ENCODE results near the gene SREBF1.

Gene SREBF1
- total RNA-seq: 24.8 to 101 (median 28.4) reads per million in 3 experiments

DNA sequence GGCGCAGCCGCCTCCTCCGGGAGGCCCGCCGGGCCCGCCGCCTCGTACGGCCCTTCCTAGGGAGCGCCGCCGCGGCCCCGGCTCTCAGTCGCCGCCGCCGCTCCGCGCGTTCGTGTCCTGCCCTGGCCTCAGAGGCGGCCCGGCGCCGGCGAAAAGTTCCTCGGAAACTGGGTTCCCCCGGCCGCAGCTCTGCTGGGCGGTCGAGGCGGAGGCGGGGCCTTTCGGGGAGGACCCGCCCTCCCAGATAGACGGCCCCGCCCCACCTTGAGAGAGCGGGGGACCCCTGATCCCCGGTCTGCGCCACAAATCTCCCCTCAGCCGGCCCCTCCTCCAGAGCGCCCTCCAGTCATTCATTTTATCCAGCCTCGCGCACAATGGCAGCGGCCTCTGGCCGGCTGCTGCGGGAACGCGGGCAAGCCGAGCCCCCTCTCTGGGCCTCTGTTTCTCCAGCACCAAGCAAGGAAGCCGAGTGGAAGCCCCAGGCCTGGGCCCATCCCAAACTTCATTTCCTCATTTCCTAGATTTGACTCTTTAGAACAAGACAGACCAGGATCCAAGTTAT, at the start of gene SREBF1:
Gene SREBF1, minus strand, starts transcription at position 169 of the 562 bp plus-strand sequence. CDS start 169 bp downstream, outside the sequence.
- DNase-seq: peak; percentile 54

DNA sequence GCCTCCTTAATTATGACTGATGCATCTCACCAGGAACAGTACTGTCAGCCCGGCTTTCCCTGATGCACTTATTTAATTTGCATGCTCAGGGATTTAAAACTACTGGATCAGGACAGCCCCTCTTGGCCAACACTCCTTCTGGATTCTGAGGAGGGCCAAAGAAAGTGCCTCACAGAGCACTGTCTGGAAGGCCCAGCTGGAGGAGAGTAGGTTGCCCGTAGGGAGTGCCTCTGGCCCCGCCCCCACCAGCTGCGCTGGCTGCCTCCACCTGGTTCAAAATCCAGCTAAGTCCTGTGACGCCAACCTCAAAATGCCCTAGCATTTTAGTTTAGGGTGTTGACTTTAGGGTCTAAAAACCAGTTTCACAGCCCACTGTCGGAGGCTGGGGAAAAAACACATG, 49.4 kb upstream of the SREBF1 start:
- no peak for DNase-seq

DNA sequence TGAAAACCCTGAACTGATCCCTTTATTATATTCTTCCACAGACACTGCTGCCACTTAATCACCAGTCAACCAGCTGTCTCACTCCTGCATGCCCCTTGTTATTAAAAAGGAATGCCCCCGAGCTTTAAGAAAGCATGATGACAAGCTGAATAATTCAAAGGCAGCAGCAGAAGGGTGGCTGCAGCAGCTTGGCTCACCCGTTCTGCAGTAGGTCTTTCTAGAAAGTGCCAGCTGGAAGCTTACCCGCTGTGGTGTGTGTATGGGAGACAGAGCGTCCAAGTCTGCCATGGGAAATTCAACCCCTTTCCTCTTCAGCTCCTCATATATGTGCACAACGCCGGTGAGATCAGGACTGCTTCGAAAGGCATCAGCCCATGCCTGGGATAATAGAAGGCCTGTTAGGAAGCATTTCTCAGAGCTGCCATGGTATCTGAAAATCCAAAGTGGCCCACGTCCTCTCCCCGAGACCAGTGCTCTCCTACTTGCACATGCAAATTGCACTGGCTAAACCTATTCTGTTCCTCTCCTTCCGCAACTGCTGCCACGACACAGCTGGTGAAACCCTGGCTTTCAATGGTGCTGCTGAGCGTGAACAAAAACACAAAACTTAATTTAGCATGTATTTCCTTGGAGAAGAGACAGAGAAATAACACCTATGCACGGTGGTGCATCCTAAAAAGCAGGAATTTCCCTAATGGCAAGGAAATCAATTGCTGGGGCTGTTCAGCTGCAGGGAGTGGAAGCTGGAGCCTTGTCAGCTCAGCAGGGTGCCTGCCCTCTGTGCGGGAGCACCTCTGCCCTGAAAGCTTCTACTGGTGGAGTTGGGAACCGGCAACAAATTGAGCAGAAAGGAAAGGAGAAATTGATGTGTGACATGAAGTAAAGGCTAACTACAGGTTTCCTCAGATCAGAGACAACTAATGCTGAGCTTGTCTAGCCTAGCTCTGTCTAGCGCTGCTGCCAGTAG, 47.9 kb upstream of the SREBF1 start:
- DNase-seq: no peak

DNA sequence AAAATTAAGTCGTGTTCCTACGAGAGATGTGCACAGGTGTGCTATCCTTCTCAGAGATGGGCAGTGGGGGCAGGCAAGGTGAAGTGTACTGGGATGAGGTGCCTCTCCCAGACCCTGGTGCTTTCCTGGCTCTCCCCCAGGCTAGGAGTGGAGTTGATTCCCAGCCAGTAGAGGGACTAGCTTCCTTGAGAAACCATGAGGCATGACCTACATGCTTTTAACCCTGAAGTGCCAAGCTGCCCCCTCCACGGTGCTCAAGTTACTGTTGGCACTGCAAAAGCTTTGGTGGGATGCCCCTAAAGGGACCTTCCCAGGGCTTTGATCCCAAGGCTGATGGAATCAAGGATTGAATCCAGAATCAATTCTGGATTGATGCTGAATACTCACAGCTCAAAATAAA, 47.0 kb upstream of the SREBF1 start:
- no peak for DNase-seq

DNA sequence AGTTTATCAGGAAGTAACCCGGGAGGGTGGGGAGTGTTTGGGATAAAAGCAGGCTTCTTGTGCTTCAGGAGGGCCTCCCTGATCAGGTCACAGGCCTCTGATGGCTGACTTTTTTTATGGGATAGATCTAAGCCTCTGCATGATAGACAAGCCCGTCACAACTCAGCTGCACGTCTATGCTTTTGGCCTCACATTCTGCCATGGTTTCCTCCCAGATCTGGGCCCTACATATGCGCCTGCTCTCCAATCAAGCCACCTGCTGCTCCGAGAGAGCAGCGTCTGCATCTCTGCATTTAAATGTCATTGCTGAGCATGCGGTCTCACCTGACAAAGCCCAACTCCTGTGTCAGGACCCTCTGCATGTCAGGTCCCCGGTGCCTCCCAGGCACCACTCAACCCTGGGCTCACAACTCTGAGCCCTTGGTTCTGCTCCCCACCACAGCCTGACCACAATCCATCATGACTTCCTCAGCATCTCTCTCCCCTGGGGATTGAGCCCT, 45.3 kb upstream of the SREBF1 start:
- no peak for DNase-seq

DNA sequence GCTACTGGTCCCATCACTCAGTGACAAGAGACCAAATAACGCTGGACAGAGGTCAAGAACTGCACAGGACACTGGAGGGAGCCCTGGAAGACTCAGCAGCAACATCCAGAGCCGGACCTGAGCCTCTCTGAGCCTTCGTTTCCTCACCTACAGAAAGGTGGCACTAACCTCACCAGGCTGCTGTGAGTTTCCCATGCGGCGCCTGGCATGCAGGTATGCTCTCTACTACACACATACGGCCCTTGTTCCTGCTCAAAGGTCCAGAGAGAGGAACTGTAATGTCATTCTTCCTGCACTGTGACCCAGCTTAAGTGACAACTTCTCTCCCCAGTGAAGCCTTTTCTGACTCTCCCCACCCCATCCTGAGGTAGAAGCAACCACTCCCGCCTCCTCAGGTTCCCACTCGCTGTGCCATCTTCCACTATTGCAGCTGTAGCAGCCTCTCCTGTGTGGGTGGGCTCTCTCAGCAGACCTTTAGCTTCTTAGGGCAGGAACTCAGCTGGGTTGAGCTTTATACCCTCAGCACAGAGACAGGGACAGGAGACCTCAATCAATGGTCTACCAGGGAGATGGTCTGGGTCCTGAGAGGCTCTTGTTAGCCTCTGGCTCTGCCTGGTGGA, 43.9 kb upstream of the SREBF1 start:
- no peak for DNase-seq

DNA sequence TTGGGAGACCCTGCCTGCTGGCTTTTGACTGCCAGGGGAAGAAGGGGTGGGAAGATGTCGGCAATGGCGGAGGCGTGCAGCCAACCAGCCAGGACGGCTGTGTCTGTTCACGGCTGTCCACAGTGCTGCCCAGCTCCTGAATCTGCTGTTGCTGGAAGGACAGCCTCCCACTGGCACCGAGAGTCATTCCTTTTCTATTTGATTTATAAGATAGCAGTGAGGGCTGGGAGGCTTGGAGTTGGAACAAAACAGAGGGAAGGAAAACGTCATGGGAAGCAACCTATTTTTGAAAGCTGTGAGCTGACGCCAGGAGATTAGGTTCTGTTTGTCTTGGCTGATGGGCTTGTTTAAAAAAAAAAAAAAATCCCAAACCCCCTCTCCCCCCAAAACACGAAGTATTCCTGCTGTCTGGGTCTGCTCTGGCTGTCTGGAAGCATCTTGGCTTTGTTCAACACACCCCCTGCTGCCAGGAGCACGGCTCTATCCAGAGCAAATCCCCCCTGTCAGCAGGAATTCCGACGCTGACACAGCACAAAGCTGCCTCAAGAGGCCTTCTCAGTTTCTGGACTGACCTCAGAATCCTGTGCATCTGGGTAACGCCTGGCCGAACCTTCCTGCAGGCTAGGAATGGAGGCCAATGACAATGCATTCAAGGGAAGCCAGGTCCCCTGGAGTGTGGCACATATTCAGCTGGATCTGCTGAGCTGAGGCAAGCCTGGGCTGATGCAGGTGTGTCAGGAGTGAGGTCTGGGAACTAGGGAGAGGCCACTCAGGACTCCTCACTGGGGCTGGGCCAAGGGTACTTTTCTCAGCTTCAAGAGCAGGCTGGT, 41.0 kb upstream of the SREBF1 start:
- DNase-seq: no peak

DNA sequence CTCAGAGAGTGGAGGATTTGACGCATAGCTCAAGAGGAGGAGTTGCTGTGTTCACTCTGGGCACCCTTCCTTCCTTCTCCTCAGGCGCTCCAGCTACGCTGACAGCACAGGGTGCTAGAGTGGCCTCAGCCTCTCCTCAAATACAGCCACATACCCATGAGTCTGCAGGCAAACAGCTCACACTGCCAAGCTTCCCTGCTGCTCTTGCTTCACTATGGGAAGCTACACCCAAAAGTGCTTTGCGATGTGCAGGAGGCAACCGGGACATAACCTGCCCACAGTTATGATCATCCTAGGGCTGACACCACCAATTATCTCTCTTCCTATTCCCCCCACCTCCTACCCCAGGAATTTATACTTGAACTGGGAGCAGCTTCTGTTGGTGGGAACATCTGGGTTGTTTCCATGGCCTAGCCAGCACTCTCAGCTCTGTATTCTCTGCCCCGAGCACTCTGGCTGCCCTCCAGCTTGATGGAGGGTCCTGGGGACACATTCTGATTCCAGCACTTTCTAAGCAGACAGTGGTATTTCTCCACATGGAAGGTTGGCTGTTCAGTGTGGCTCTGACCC, 40.3 kb upstream of the SREBF1 start:
- DNase-seq: no peak

DNA sequence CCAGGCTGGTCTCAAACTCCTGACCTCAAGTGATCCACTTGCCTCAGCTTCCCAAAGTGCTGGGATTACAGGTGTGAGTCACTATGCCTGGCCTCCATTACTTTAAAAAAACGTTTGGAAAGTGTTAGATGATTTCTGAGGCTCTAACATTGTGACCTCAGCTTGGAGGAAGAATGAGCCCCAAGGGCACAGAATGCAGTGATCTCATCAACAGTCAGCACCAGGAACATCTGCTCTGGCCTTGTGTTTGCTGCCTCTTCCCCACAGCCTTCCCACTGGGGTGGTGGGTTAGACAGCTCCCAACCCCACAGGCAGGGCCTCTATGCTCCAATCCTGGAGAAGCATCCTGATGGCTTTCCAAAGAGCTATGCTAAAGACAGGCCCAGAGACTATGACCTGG, 37.7 kb upstream of the SREBF1 start:
- DNase-seq: no peak

DNA sequence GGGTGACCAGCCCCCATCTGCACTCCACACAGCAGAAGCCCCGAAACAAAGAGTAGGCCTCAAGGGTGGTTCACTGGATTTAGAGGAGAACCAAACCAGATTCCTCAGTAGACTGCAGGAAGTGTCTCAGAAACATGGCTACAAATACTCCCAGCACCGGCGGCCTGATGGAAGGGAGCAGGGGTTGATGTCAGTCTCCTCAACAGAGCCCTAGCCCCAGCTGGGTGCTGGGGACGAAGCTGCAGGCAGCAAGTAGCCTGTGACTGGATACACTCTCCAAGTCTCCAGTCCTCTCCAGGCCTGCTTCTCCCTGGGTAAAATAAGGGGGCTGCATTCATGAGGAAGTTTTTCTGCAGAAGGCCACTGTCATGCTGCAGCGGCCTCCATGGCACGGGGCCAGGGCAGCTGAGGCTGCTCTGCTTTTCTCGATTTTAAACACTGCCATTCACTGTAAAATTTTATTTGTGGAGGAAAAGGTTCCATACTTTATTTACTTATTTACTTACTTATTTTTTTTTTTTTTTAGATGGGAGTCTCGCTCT, 36.7 kb upstream of the SREBF1 start:
- no peak for DNase-seq

DNA sequence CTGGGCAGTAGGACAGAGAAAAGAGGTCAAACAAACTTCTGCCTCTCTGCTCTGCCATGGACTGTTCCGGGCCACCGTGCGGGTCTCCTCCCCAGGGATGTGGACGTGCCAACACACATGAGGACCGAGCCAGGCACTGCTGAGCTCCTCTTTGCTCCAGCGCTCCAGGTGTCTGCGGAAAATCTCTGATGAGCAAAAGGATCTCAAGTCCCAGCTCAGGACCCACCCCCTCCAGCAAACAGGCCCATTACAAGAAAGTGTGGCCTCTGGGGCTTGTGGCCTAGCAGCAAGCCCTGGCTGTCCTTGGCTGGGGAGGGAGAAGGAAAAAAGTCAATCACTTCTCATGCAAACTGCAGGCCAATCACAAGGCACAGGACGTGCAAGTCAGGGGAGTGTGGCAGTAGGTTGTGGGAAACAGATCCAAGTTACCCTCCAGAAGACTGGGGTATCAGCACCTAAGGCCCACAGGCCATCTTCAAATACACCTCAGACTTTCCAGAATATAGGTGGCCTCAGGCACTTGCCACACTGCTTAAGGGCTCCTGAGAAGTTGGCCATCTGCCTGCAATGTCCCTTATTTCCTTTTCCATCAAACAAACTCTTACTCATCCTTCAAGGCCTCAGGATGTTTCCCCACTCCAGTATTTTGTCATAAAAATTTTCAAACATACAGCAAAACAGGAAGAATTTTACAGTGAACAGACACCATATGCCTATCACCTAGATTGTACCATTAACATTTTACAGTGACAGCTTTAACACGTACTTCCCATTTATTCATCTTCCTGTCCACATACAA, 36.0 kb upstream of the SREBF1 start:
- no peak for DNase-seq

DNA sequence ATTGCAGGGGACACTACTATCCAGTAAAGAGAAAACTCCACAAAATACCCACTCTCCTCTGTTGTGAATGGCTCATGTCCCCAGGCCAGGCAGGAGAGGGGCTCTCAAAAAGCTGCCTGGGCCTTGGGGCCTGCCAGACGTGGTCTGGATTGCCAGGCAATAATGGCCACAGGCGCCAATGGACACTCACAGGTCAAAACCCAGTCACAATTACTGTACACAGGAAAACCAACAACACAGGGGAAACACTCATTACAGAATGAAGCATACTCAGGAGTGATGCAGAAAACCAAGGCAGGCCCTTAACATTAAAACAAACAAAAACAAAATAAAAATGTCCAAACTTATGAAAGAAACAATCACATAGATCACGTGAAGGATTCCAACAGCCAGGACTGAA, 35.1 kb upstream of the SREBF1 start:
- DNase-seq: no peak

DNA sequence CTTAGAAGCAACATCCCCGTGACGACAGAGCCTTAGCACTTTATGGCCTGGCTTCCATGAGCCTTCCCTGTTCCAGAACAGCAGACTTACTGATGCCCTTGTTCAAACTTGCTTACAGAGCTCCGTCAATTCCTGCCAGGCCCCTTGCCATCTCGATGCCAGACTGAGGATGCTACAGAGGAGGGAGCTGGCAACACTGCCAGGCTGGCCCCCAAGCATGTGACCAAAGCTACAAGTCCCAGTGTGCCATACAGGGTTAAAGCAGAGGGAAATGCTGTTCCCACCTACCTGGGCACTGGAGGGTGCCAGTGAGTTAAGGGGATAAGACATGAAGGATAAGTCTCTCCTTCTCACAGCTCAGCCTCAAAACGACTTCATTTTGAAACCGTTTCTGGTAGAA, 33.5 kb upstream of the SREBF1 start:
- DNase-seq: no peak

DNA sequence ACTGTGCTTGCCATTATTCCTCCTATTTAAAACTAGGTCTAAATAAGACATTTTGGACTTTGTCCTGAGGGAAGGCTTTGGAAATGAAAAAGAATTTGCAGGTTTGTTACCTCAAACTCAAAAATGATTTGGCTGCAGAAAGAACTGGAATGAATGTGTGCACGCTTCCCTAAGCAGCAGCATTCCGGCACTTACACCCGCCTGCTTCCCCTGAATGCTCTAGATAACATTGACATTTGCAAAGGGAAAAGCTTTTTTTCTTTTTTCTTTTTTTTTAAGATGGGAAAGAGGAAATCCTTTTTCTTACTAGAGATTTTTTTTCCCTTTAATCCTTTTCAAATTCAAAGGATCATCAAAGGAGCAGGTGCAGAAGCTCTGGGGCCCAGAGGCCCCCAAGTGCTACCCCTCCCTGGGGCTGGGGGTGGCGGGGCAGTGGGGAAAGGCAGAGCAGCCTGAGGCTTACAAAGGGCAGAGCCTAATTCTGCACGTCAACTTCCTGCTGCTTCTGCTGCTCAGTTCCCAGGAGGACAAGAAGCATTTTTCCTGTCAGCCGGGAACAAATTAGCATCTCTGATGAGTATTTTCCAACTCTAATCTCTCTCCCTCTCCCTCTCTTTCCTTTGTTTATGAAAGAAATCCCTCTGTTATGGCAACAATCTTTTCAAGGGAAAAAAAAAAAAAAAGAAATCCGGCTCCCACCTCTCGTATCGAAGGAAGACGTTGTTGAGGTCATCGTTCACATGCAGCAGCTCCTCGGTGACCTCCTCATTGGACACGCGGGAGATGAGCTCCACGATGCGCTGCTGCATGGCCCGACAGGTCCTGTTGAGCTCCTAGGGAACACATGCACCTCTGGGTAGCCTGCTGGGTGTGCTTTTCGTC, 32.1 kb upstream of the SREBF1 start:
- no peak for DNase-seq

DNA sequence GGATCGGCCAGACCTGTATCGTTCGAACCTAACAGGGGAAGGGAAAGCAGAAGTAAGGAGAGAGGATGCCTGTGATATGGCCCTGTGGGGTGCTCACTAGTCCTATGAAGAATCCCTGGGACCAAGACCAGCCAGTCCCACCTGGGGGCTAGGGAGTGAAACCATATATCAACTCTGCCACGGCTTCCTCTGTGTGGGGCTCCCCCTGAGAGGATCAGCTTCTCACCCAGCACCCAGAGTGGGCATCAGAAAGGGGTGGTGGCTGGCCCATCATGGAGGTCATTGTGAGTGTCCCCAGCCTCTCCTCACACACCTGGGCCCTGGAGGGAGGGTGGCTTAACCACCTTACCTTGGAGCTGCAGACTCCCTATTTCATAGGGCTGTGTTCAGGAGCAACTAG, 30.1 kb upstream of the SREBF1 start:
- DNase-seq: no peak

DNA sequence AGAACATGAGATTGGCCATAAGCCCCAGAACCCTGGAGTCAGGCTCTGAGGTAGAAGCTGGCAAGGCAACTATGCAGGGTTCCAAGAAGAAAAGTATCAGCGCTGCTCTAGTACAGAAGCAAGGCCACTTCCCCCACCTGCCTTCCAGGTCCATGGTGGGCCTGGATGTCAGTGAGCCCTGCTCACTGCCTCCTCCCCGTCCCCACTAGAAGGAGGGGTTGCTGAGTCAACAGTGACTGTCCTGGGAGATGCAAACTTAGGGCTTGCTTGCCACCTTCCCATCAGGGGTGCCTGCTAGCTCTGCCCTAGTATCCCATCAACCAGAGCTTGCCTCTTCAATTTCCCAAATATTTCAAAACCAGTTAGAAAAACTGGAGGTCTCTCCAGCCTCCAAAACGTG, 29.6 kb upstream of the SREBF1 start:
- no peak for DNase-seq

DNA sequence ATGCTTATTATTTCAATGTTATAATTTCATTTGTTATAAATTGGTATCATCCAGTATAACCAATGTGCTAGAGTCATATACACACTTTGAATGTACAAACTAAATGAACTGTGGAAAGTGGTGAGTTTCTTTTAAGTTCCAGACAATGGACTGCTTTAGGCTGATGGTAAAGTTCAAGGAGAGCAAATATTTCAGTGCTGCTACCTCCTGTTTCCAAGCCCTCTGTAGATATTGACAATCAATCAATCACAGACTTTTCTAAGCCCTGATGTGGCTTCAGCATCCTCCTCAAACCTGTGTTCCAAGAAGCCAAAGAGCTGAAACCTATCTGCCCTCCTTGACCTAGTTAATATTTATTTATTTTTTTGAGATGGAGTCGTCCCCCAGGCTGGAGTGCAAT, 28.2 kb upstream of the SREBF1 start:
- DNase-seq: no peak

DNA sequence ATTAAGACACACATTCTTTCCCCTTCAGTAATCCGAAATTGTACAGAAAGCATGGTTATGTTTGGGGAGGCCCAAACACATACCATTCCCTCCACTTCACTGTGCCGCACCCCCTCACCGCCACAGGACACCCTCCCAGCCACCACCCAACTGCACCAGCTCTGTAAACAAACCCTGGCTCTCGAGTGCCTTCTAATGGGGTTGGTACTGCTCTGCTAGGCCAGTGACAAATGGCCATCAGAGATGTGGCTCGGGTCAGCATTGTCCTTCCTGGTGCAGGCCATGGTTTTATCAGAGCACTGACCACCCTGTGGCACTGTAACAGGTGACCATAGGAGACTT, 24.0 kb upstream of the SREBF1 start:
- DNase-seq: no peak

DNA sequence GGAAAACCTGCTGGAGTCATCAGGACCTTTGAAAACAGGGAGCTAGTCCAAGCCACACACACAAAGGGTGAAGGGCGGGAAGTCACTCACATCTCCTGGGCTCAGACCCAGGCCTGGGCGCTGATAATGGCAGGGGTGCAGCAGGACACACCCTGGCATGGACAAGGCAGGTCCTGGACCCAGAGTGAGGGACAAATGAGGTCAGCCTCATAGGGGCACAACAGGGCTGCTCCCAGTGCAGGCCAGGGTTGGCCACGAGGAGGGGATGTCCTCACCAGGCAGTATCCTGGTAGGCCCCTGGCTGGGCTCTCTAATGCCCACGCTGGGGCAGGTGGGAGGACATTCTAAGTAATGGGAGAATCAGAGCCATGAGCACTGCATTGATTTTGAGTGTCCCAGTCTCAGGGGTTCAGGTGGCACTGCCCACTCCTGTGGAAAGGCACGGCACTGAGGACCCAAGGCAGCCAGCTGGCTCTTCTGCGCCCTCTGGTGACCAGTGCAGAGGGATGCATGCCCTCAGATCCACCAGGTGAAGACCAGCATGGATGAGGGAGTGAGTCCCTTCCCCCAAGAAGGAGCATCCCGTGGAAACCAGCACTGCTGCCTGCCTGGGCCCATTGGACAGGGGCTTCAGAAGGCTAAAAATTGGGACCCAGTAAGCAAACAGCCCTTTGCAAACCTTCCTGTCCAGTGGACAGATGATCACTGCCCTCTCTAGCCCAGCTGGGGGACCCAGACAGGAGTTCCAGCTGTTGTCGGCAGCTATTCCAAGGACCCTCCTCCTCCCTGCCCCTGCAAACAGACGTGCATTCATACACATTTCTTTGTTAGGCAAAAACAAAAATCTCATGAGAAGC, 23.4 kb upstream of the SREBF1 start:
- DNase-seq: peak; percentile 63
